SK-N-SH (cell line): ENCODE results near the gene ZBTB43.

Experiments
- CHD2 ChIP-seq: fragments of 150-350 bp; IDR thresholded peaks from 2 replicates; pipeline ENCODE4 v1.6.1; 2018; ENCODE audit warnings: low read length; ENCODE audit not compliant: partially characterized antibody
- CTCF ChIP-seq: fragments of 200-600 bp; sonication (generic); IDR thresholded peaks from 2 replicates; pipeline ENCODE4 v1.6.1; 2017; ENCODE audit warnings: antibody characterized with exemption, mild to moderate bottlenecking, moderate library complexity
- ELF1 ChIP-seq: IDR thresholded peaks from 2 replicates; pipeline ENCODE4 v1.4.0; 2012
- EP300 ChIP-seq, 2 experiments: IDR thresholded peaks; 2 replicates each; pipeline versions ENCODE4 v1.4.0 to v1.6.1; 2012; ENCODE audit warnings: borderline replicate concordance in 1 of 2, low read depth in 1 of 2, low read length in 1 of 2
- MXI1 ChIP-seq: IDR thresholded peaks from 2 replicates; pipeline ENCODE4 v1.6.1; 2012; ENCODE audit warnings: mild to moderate bottlenecking, low read depth, low read length, improper control_type of control experiment
- SIN3A ChIP-seq: IDR thresholded peaks from 2 replicates; pipeline ENCODE4 v1.6.1; 2012; ENCODE audit warnings: low read depth, mild to moderate bottlenecking, low read length, moderate library complexity, borderline replicate concordance
- SMC3 ChIP-seq: IDR thresholded peaks from 2 replicates; pipeline ENCODE4 v1.6.1; 2012; ENCODE audit warnings: low read depth, low read length, improper control_type of control experiment
- TAF1 ChIP-seq: IDR thresholded peaks from 2 replicates; pipeline ENCODE4 v1.6.1; 2012; ENCODE audit warnings: low read depth, mild to moderate bottlenecking, low read length, moderate library complexity, borderline replicate concordance
- USF1 ChIP-seq: IDR thresholded peaks from 2 replicates; pipeline ENCODE4 v1.4.0; 2012; ENCODE audit warnings: low read depth, borderline replicate concordance
- YY1 ChIP-seq: IDR thresholded peaks from 2 replicates; pipeline ENCODE4 v1.4.0; 2012; ENCODE audit warnings: low read depth, mild to moderate bottlenecking
- TF ChIP-seq, protein P1 (sequence below): IDR thresholded peaks from 2 replicates; pipeline ENCODE4 v1.4.0; 2012; ENCODE audit warnings: low read depth, borderline replicate concordance
- TF ChIP-seq, protein P2 (sequence below): IDR thresholded peaks from 2 replicates; pipeline ENCODE4 v1.4.0; 2012; ENCODE audit warnings: low read depth

GRCh38 chr9:126758916-126759585 is 45.8 kb upstream of the ZBTB43 start:
- TF ChIP-seq, protein P1, sequence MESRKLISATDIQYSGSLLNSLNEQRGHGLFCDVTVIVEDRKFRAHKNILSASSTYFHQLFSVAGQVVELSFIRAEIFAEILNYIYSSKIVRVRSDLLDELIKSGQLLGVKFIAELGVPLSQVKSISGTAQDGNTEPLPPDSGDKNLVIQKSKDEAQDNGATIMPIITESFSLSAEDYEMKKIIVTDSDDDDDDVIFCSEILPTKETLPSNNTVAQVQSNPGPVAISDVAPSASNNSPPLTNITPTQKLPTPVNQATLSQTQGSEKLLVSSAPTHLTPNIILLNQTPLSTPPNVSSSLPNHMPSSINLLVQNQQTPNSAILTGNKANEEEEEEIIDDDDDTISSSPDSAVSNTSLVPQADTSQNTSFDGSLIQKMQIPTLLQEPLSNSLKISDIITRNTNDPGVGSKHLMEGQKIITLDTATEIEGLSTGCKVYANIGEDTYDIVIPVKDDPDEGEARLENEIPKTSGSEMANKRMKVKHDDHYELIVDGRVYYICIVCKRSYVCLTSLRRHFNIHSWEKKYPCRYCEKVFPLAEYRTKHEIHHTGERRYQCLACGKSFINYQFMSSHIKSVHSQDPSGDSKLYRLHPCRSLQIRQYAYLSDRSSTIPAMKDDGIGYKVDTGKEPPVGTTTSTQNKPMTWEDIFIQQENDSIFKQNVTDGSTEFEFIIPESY: no peak
- TF ChIP-seq CTCF (no peak), SMC3 (no peak), CHD2 (no peak), ELF1 (no peak), TAF1 (no peak), USF1 (no peak), SIN3A (no peak), YY1 (no peak), MXI1 (no peak), EP300 (IDR thresholded peaks at IDR 0.05; ENCODE audit: borderline replicate concordance in 1 of 2, low read depth in 1 of 2, low read length in 1 of 2) (no peak)
- TF ChIP-seq, protein P2, sequence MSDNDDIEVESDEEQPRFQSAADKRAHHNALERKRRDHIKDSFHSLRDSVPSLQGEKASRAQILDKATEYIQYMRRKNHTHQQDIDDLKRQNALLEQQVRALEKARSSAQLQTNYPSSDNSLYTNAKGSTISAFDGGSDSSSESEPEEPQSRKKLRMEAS: no peak
